ENCODE data around the gene SARS2. TPM values are rescaled to one million over a fixed set of nuclear protein-coding genes. Genes with fewer than 3 reads are reported as not detected.

SARS2 gene
- total RNA-seq, 2 donors from 2014 or later = 6.3 to 14.1 TPM

DNA sequence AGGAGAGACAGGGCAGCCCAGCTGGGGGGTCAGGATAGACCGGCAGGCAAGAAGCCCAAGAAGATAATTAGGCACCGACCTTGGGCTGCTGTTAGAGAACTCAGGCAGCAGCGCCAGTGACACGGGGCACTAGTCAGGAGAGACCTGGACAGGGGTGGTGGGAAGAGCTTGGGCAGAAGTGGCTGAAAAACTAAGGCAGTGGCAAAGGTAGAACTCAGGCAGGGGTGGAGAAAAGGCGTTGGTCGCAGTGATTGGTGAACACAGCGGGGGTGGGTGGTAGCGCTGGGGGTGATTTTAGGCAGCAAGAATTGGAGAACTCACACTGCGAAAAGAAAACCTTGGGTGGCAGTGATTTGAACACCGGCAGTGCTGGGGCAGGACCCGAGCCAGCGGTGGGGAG lies 22.9 kb downstream of the SARS2 start:
- Histone ChIP-seq H3K27me3 (replicated peaks; ENCODE audit: insufficient read depth) (no peaks in the 10 kb centered on the region), H3K4me1 (ENCODE audit: control insufficient read depth in 1 of 2, low read depth in 2 of 2) (no peaks in the 10 kb centered on the region), H3K36me3 (peaks cover 29% of the 10 kb centered on the region), H3K27ac (no peak overlapping the region), H3K4me3 (no peak overlapping the region), H3K9me3 (no peaks in the 10 kb centered on the region)
- DNase-seq (ENCODE audit: low spot score) = no peak
- TF ChIP-seq, protein P1, sequence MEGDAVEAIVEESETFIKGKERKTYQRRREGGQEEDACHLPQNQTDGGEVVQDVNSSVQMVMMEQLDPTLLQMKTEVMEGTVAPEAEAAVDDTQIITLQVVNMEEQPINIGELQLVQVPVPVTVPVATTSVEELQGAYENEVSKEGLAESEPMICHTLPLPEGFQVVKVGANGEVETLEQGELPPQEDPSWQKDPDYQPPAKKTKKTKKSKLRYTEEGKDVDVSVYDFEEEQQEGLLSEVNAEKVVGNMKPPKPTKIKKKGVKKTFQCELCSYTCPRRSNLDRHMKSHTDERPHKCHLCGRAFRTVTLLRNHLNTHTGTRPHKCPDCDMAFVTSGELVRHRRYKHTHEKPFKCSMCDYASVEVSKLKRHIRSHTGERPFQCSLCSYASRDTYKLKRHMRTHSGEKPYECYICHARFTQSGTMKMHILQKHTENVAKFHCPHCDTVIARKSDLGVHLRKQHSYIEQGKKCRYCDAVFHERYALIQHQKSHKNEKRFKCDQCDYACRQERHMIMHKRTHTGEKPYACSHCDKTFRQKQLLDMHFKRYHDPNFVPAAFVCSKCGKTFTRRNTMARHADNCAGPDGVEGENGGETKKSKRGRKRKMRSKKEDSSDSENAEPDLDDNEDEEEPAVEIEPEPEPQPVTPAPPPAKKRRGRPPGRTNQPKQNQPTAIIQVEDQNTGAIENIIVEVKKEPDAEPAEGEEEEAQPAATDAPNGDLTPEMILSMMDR (IDR thresholded peaks at IDR 0.05) = no peak
- ATAC-seq (ENCODE audit: insufficient number of reproducible peaks, low FRiP score, low read depth) = no peak

DNA sequence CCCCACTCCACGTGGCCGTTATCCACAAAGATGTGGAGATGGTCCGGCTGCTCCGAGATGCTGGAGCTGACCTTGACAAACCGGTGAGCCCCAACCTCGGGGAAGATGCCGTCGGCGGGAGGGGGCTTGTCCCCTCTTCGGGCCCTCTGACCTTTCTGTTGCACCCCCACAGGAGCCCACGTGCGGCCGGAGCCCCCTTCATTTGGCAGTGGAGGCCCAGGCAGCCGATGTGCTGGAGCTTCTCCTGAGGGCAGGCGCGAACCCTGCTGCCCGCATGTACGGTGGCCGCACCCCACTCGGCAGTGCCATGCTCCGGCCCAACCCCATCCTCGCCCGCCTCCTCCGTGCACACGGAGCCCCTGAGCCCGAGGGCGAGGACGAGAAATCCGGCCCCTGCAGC lies 23.3 kb downstream of the SARS2 start:
- Histone ChIP-seq H3K4me3 (no peak overlapping the region), H3K4me1 (ENCODE audit: control insufficient read depth in 1 of 2, low read depth in 2 of 2) (no peaks in the 10 kb centered on the region), H3K27me3 (replicated peaks; ENCODE audit: insufficient read depth) (no peaks in the 10 kb centered on the region), H3K36me3 (peaks cover 29% of the 10 kb centered on the region), H3K27ac (no peak overlapping the region), H3K9me3 (no peaks in the 10 kb centered on the region)
- ATAC-seq (ENCODE audit: insufficient number of reproducible peaks, low FRiP score, low read depth) = no peak
- DNase-seq (ENCODE audit: low spot score) = no peak
- TF ChIP-seq, protein P1 (IDR thresholded peaks at IDR 0.05) = no peak

DNA sequence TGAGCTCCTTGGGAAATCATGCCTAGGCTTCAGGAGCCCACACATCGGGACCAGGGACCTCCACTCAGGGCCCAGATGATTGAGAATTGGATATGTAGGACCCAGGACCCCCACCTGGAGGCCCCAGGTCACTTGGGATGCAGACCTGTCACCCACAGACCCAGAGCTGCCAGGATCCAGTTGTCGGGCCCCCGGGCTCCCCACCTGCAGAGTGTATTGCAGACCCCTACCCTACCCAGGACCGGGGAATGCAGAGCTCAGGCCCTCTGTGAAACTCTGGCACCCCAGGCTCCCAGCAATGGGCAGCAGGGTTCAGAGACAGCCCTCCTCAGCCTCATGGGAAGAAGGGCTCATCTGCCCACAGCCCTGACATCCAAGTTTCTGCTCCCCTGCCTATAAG lies 24.9 kb downstream of the SARS2 start:
- TF ChIP-seq, protein P1 (IDR thresholded peaks at IDR 0.05) = no peak
- H3K4me3 ChIP-seq = no peak overlapping the region
- H3K4me1 ChIP-seq (ENCODE audit: control insufficient read depth in 1 of 2, low read depth in 2 of 2) = peaks cover 7 to 12% of the 10 kb centered on the region in 2 donors
- no peaks in the 10 kb centered on the region for H3K9me3 ChIP-seq
- H3K27me3 ChIP-seq (replicated peaks; ENCODE audit: insufficient read depth) = no peaks in the 10 kb centered on the region
- H3K36me3 ChIP-seq = peaks cover 29% of the 10 kb centered on the region
- no peak overlapping the region for H3K27ac ChIP-seq
- DNase-seq (ENCODE audit: low spot score) (no peak), ATAC-seq (ENCODE audit: insufficient number of reproducible peaks, low FRiP score, low read depth) (no peak)

DNA sequence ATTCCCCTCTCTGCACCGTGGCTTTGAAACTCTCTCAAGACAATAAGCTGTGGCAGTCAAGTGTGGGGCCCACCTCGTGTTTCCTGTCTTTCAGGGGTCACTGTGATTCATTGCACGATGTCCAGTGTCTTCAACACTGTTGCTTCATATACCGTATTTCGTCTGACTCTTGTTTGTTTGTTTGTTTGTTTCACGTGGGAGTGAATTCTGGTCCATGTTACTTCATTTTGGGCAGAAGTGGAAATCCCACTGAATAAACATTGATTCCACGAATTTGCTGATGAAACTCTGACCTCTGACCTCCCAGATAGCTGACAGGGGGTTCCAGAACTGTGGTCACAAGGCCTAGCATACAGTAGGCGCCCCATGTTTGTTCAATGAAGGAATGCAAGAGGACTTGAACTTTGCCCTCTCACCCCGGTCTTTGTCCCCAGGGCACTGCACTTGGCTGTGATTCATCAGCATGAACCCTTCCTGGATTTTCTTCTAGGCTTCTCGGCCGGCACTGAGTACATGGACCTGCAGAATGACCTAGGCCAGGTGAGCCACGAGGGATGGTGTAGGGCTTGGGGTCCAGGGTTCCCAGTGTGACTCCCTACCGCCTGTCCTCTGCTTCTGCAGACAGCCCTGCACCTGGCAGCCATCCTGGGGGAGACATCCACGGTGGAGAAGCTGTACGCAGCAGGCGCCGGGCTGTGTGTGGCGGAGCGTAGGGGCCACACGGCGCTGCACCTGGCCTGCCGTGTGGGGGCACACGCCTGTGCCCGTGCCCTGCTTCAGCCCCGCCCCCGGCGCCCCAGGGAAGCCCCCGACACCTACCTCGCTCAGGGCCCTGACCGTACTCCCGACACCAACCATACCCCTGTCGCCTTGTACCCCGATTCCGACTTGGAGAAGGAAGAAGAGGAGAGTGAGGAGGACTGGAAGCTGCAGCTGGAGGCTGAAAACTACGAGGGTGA lies 25.7 kb downstream of the SARS2 start:
- TF ChIP-seq, protein P1 (IDR thresholded peaks at IDR 0.05) = no peak
- no peak overlapping the region for H3K27ac ChIP-seq
- no peak overlapping the region for H3K4me3 ChIP-seq
- H3K4me1 ChIP-seq (ENCODE audit: control insufficient read depth in 1 of 2, low read depth in 2 of 2) = peaks cover 10 to 16% of the 10 kb centered on the region in 2 donors
- ATAC-seq (ENCODE audit: insufficient number of reproducible peaks, low FRiP score, low read depth) (no peak), DNase-seq (ENCODE audit: low spot score) (no peak)
- no peaks in the 10 kb centered on the region for H3K27me3 ChIP-seq (replicated peaks; ENCODE audit: insufficient read depth)
- H3K36me3 ChIP-seq = peaks cover 29% of the 10 kb centered on the region
- no peaks in the 10 kb centered on the region for H3K9me3 ChIP-seq

DNA sequence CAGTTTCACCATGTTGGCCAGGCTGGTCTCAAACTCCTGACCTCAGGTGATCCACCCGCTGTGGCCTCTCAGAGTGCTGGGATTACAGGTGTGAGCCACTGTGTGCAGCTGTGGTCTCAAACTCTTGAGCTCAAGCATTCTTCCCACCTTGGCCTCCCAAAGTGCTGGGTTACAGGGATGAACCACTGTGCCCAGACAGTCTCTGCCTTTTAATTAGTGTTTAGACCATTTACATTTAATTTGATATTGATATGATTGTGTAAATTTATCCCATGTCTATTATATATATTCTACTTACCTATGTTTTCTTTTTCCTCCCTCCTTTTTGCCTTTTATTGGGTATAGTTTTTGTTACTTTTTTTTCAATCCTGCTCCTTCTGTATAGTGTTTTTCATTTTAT lies 28.9 kb downstream of the SARS2 start:
- no peak overlapping the region for H3K27ac ChIP-seq
- peaks cover 18 to 33% of the 10 kb centered on the region in 2 donors for H3K4me1 ChIP-seq (ENCODE audit: control insufficient read depth in 1 of 2, low read depth in 2 of 2)
- H3K27me3 ChIP-seq (replicated peaks; ENCODE audit: insufficient read depth) = no peaks in the 10 kb centered on the region
- H3K9me3 ChIP-seq = no peaks in the 10 kb centered on the region
- no peak overlapping the region for H3K4me3 ChIP-seq
- H3K36me3 ChIP-seq = peaks cover 21% of the 10 kb centered on the region
- no peak for DNase-seq (ENCODE audit: low spot score)
- ATAC-seq (ENCODE audit: insufficient number of reproducible peaks, low FRiP score, low read depth) = no peak
- TF ChIP-seq, protein P1 (IDR thresholded peaks at IDR 0.05) = no peak

Measured in thoracic aorta (tissue), 2 donors.